ENCODE data around the gene NXPH4. TPM values are rescaled to one million over a fixed set of nuclear protein-coding genes. Genes with fewer than 3 reads are reported as not detected.

NXPH4 gene
- 0.28 TPM in 1 of 2 replicates, not detected in the other for total RNA-seq (ENCODE audit: low replicate concordance)

GRCh38 chr12:57216014-57216911, at the start of gene NXPH4:
Gene NXPH4 (plus strand): TSS chr12:57216794. CDS start chr12:57216970, 176 bp downstream.
- no peak within 1 kb of the TSS for H2AFZ ChIP-seq (replicated peaks)
- DNase-seq (ENCODE audit: low spot score): peak; percentile 70
- peaks cover 5% of the 10 kb centered on the region for H3K9me3 Mint-ChIP-seq
- H3K4me1 ChIP-seq: peaks cover 57% of the 10 kb centered on the region
- H3K9me3 ChIP-seq (ENCODE audit: low read depth): no peaks in the 10 kb centered on the region
- H3K27me3 ChIP-seq: peaks cover 79% of the 10 kb centered on the region
- H3K9ac ChIP-seq: no peak within 1 kb of the TSS
- H3K4me1 Mint-ChIP-seq: peaks cover 52% of the 10 kb centered on the region
- peak within 1 kb of the TSS; percentile 52 for H3K4me3 ChIP-seq
- peak within 1 kb of the TSS; percentile 83 for H3K4me3 Mint-ChIP-seq
- peak within 1 kb of the TSS; percentile 22 for H3K27ac Mint-ChIP-seq
- no peak within 1 kb of the TSS for H3K27ac ChIP-seq
- no peaks in the 10 kb centered on the region for H3K36me3 ChIP-seq
- TF ChIP-seq EZH2phosphoT487 (IDR thresholded peaks at IDR 0.05) (peak; percentile 82), CTCF (IDR thresholded peaks at IDR 0.05) (no peak), EZH2 (IDR thresholded peaks at IDR 0.05) (peak; percentile 77)
- peaks cover 67% of the 10 kb centered on the region for H3K27me3 Mint-ChIP-seq (ENCODE audit: insufficient read depth, low read depth)
- peaks cover 4% of the 10 kb centered on the region for H3K36me3 Mint-ChIP-seq
- H3K79me2 ChIP-seq (ENCODE audit: low read depth): no peaks in the 10 kb centered on the region
- peaks cover 64% of the 10 kb centered on the region for H3F3A ChIP-seq (ENCODE audit: low read depth)
- H3K4me2 ChIP-seq: peak within 1 kb of the TSS; percentile 92
- H4K20me1 ChIP-seq (ENCODE audit: low read depth): peaks cover 72% of the 10 kb centered on the region

GRCh38 chr12:57166971-57167371, 49.6 kb upstream of the NXPH4 start:
- Mint-ChIP-seq H3K36me3 (peaks cover 32% of the 10 kb centered on the region), H3K27me3 (ENCODE audit: insufficient read depth, low read depth) (peaks cover 7% of the 10 kb centered on the region), H3K4me1 (peaks cover 9% of the 10 kb centered on the region), H3K9me3 (no peaks in the 10 kb centered on the region), H3K4me3 (no peak overlapping the region), H3K27ac (no peak overlapping the region)
- H3K9me3 ChIP-seq (ENCODE audit: low read depth): no peaks in the 10 kb centered on the region
- H3K27me3 ChIP-seq: no peaks in the 10 kb centered on the region
- TF ChIP-seq EZH2 (IDR thresholded peaks at IDR 0.05) (no peak), EZH2phosphoT487 (IDR thresholded peaks at IDR 0.05) (no peak), CTCF (IDR thresholded peaks at IDR 0.05) (no peak)
- no peak overlapping the region for H3K4me3 ChIP-seq
- H3F3A ChIP-seq (ENCODE audit: low read depth): no peaks in the 10 kb centered on the region
- no peak overlapping the region for H3K27ac ChIP-seq
- no peaks in the 10 kb centered on the region for H3K36me3 ChIP-seq
- H2AFZ ChIP-seq (replicated peaks): no peak overlapping the region
- peaks cover 7% of the 10 kb centered on the region for H4K20me1 ChIP-seq (ENCODE audit: low read depth)
- no peak overlapping the region for H3K4me2 ChIP-seq
- DNase-seq (ENCODE audit: low spot score): no peak
- no peaks in the 10 kb centered on the region for H3K4me1 ChIP-seq
- no peak overlapping the region for H3K9ac ChIP-seq
- H3K79me2 ChIP-seq (ENCODE audit: low read depth): no peaks in the 10 kb centered on the region

GRCh38 chr12:57168058-57168457, 48.5 kb upstream of the NXPH4 start:
- no peak overlapping the region for H3K4me3 Mint-ChIP-seq
- Histone ChIP-seq H3K27ac (no peak overlapping the region), H3K9me3 (ENCODE audit: low read depth) (no peaks in the 10 kb centered on the region), H2AFZ (replicated peaks) (no peak overlapping the region), H3K9ac (no peak overlapping the region), H3K27me3 (no peaks in the 10 kb centered on the region), H3F3A (ENCODE audit: low read depth) (no peaks in the 10 kb centered on the region), H4K20me1 (ENCODE audit: low read depth) (peaks cover 10% of the 10 kb centered on the region), H3K4me1 (no peaks in the 10 kb centered on the region), H3K79me2 (ENCODE audit: low read depth) (no peaks in the 10 kb centered on the region), H3K36me3 (no peaks in the 10 kb centered on the region), H3K4me3 (no peak overlapping the region), H3K4me2 (no peak overlapping the region)
- H3K27ac Mint-ChIP-seq: no peak overlapping the region
- H3K36me3 Mint-ChIP-seq: peaks cover 31% of the 10 kb centered on the region
- DNase-seq (ENCODE audit: low spot score): no peak
- TF ChIP-seq CTCF (IDR thresholded peaks at IDR 0.05) (no peak), EZH2 (IDR thresholded peaks at IDR 0.05) (no peak), EZH2phosphoT487 (IDR thresholded peaks at IDR 0.05) (no peak)
- peaks cover 9% of the 10 kb centered on the region for H3K27me3 Mint-ChIP-seq (ENCODE audit: insufficient read depth, low read depth)
- peaks cover 13% of the 10 kb centered on the region for H3K4me1 Mint-ChIP-seq
- no peaks in the 10 kb centered on the region for H3K9me3 Mint-ChIP-seq

All from neural progenitor cell (in vitro differentiated cells).